GM18858 (cell line): Measurements from ENCODE around the gene SRRD.
"Not testable (repeated sequence)": the region's sequence is repeated elsewhere in the genome, so short reads cannot be mapped to it uniquely, and the experiment has no call there.

Source experiments
- ATAC-seq: cut with Tn5 transposase; IDR thresholded peaks from one replicate; pipeline ENCODE4 v1.9.1; 2021; ENCODE audit not compliant: unreplicated experiment

SRRD gene, protein sequence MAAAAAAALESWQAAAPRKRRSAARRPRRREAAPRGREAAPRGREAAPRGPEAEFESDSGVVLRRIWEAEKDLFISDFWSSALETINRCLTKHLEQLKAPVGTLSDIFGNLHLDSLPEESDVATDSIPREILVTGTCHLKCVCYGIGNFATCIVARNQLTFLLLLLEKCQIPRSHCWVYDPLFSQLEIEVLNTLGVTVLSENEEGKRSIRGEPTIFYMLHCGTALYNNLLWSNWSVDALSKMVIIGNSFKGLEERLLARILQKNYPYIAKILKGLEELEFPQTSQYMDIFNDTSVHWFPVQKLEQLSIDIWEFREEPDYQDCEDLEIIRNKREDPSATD

DNA sequence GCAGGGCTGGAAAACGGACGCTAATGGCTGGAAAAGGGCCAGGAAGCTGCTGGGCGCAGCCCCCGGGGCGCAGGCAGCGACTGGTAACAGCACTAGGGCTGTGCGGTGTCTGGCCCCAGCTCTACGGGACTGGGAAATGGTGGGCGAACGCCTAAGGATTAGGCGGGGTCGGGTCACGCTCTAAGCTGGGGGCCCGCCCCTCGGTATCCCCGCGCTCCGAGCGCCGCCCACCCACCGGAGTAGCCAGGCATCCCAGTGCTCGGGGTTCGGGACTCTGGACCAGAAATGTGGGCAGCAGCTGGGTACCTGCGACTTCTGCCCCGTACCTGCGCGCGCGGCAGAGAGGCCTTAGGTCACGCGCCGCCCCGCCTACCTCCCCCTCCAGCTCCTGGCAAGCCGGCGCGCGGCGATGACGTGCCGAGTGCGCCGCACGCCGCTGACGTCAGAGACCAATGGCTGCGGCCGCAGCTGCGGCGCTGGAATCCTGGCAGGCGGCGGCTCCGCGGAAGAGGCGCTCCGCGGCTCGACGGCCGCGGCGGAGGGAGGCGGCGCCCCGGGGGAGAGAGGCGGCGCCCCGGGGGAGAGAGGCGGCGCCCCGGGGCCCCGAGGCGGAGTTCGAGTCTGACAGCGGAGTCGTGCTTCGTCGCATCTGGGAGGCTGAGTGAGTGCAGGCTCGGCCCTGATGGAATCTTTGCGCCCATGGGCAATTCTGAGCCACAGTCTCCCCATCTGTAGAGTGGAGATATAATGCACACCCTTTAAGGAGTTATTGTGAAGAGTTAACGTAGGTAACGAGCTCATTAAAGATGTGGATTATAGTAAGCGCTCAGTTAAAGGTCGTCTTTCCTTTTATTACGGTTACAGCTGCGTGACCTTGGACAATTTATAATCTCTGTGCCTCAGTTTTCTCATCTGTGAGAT lies at the start of gene SRRD, which contains the start of gene HPS4:
SRRD (plus strand) TSS at position 439 of the 921 bp plus-strand sequence; CDS start at position 453, 14 bp downstream.
HPS4 (minus strand) TSS at position 345 of the 921 bp plus-strand sequence. CDS start 2,021 bp downstream, outside the sequence.
- peak; percentile 44 for ATAC-seq

DNA sequence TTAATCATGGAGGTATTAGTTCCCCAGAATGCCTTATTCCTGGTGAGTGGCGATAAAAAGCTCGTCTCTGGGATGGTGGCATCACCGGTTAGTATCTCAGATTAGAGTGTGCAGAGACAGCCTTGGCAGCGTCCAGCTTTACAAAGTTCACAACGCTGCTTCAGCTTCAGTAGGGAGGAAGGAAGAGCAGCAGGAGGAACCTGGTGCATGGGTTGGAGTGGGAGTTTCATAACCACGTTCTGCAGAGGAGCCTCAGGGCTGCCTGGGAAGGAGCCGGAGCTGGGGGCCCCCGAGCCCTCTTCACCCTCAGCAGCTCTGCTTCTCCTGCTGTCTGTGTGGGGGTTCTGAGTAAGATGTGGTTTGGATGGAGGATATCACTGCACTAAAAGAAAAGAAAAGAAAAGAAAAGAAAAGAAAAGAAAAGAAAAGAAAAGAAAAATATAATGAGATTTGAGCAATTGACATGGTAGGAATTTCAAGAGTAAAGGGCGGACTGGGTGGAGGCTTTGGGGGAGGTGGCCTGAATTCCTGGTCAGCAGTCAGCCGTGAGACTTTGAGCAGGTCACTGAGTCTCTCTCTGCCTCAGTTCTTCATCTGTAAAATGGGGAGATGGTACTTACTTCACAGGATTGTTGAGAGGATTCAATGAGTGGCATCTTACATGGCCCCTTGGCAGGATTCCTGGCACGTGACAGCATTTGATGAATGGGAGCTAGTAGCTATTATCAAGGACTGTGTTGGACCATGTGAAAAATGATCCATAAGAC lies 48.2 kb upstream of the SRRD start:
- no peak for ATAC-seq

DNA sequence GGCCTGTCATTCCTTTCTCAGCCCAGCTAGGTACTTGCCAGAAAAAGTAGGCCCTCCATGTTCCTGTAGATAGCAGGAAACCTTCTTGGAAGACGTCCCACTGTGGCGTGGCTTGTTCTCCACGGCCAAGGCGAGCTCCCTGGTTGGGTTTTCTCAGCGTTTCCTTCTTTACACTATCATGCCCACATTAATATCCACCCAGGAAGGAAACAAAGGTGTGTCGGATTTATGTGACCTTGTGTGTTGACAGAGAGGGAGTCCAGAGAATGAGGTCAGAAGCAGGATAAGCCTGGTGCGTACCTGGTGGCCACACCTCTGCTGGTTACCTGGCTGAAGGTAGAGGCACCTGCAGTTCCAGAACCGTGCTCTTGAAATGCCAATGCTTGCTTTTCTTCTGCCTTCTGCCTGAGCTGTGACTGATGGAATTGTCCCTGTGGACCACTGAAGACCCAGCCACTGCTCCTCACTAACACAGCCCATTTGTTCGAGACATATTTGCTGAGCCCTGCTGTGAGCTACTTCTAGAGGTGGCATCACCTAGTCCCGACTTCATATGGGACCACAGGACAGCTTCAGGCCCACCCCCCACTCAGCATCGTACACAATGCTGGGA lies 46.7 kb upstream of the SRRD start:
- ATAC-seq: no peak

DNA sequence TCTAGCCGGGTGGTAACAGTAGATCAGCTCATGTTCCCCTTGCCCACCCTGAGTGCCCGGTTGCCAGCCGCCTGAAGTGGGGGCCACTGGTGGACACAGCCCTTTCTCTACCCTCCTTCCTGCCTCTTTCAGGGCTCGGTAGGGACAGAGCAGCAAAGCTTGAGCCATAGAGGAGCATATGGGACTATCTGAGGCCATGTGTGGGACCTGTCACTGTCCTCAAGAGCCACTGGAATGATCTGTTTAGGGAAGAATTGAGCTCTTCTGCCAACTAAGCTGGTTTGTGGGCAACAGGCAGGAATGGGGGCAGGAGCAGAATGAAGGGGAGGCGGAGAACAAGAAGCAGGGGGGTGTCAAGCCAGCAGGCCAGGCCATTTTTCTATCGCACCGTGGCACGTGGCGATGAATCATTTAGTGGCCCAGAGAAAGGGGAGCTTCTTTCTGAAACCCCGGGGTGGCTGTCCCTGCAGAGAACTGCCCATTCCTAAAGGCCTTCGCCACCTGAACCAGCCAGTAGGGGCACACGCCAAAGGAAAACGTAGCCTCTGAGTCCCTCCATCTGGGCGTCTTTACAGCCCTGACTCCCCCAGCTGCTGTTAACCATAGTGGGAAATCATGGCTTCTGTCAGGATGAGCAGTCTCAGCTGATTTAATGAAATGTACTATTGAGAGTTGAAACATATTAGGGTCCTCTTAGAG lies 45.8 kb upstream of the SRRD start:
- ATAC-seq: no peak

DNA sequence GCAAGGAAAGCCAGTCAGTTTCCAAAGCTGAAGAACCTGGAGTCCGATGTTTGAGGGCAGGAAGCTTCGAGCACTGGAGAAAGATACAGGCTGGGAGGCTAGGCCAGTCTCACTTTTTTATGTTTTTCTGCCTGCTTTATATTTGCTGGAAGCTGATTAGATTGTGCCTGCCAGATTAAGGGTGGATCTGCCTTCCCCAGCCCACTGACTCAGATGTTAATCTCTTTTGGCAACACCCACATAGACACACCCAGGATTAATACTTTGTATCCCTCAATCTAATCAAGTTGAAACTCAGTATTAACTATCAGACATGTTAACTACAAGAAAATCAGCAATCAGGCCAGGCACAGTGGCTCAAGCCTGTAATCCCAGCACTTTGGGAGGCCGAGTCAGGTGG lies 44.9 kb upstream of the SRRD start:
- ATAC-seq: not testable (repeated sequence)

DNA sequence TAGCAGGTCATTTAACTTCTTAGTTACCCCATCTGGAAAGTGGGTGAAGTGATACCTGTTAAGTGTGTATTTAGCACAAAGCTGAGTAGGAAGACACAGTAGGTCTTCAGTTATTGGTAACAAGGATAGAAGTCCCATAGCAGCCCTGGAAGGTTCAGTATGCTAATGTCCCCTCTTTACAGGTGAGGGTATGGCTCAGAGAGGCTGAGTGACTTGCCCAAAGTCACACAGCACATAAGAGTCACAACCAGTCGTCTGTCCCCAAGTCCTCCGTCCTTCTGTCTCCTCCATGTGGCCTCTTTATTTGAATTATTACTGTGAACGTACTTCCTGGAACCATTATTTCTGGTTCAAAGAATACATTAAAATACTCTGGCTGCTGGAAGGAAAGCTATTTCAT lies 44.1 kb upstream of the SRRD start:
- ATAC-seq: no peak

DNA sequence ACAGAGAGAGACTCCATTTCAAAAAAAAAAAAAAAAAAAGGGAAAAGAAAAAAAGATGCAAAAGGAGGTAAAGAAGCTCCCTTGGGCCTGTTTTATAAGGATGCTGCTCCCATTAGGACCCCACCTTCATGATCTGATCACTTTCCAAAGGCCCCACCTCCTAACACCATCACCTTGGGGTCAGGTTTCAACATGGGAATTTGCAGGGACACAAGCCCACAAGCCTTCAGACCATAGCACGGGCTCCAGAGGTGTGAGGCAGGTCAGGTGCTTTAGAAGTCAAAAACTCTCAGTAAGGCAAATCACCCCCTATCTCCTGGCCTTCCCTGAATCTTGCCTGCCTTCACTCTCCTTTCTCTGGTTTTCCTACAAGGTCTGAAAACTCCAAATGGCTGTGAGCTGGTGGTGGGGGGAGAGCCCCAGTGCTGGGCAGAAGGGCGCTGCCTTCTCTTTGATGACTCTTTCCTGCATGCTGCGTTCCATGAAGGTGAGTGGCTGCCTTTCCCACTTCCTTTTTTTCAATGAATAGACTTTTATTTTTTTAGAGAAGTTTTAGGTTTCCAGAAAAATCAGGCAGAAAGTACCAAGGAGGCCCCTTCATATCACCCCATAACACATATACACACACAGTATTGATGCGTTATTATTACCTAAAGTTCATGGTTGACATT lies 41.5 kb upstream of the SRRD start:
- ATAC-seq: no peak

DNA sequence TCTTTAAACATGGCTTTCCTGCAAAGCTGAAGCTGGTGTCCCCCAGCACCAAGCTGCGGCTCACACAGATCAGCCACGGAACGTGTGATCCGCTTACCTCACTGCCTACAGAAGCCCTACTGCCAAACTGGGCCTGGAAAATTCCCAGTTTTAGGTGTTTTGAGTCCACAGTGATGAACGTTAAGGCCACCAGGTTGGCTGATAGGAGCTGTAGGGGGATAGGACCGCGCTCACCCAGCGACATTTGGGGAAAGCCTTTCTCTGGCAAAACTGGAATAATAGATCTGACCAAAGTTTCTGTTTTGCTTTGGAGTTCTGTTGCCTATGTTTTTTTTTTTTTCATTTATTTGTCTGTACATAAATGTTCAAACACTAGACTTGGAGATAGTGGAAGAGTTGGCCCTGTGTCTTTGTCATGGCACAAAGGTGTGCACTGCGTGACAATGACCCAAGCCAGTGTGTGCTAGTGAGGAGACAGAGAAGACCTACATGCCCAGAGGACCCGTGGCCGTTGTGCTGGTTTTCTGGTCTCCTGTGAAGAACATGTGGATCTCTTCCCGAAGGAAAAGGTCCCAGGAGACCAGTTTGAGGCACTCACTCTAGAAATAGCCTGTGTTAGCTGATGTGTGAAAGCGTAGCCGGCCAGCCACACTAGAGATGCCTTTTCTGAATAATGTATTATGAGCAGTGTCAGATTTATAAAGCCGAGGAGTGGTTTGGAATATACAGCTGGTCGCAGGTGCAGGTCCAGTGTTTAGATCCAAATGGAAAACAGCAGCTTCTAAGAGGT lies 39.6 kb upstream of the SRRD start:
- no peak for ATAC-seq

DNA sequence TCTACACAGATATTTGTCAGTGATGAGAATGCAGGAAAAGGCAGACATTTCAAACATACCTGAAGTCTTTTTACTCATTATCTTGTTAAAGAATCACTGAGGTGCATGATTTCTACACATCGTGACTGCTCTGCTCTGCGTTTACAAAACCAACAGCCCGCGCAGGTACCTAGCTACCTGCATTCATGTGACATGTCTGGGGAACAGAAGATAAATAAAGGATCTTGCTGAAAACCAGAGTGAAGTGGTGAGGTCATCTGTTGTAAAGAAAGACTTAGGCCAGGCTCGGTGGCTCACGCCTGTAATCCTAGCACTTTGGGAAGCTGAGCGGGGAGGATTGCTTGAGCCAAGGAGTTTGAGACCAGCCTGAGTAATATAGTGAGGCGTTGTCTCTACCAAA lies 38.9 kb upstream of the SRRD start:
- ATAC-seq: no peak

DNA sequence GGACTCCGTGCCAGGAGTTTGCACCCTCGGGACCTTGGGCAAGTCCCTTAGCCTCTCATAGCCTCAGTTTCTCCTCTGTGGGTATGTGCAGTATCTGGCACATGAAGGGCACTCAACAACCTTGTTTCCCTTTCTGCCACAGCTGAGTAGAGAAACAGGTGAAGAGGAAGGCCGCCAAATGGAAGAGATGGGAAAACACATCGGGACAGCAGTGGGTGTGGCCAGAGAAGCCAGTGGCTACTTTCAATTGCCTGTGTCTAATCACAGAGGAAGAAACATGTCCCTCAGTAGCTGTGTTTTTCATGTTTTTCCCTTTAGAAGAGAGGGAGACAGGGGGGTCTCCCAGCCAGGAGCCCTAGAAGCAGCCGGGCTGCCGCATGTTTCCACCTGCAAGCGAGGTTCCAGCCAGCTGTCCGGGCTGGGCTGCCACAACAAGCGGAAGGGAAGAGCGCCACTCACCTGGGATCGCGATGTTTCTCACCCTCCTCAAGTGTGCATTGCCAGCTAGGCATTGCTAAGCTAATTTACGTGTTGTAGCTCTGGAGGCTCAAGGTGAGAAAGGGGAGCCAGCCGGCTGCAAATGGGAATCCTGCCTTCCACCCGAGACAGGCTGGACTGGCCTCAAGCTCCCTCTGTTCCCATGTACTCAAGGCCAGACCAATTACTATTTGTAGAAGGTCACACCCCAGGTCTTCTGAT lies 38.0 kb upstream of the SRRD start:
- no peak for ATAC-seq

DNA sequence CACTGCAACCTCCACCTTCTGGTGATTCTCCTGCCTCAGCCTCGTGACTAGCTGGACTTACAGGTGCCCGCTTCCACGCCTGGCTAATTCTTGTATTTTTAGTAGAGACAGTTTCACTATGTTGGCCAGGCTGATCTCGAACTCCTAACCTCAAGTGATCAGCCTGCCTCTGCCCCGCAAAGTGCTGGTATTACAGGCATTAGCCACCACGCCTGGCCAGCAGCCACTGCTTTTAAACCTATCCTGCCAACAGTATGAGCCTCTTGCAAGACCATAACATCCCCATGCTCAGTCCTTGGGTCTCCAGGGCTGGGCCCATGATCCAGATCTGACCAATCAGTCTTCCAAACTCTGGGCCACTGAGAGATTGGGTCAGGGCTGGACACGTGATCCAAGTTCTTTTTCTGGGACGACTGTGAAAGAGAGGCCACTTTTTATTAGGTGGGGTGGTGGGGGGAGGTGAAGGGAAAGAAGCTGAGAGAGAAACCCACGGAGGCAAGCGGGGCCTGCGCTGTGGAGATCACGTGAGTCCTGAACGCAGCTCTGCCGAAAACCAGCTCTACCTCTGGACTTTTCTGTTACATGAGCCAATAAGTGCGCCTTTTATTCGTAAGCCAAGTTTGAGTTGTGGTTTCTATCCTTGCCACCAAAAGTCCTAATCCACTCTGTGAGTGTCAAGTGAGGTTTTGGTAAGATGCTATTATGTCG lies 36.7 kb upstream of the SRRD start:
- no peak for ATAC-seq

DNA sequence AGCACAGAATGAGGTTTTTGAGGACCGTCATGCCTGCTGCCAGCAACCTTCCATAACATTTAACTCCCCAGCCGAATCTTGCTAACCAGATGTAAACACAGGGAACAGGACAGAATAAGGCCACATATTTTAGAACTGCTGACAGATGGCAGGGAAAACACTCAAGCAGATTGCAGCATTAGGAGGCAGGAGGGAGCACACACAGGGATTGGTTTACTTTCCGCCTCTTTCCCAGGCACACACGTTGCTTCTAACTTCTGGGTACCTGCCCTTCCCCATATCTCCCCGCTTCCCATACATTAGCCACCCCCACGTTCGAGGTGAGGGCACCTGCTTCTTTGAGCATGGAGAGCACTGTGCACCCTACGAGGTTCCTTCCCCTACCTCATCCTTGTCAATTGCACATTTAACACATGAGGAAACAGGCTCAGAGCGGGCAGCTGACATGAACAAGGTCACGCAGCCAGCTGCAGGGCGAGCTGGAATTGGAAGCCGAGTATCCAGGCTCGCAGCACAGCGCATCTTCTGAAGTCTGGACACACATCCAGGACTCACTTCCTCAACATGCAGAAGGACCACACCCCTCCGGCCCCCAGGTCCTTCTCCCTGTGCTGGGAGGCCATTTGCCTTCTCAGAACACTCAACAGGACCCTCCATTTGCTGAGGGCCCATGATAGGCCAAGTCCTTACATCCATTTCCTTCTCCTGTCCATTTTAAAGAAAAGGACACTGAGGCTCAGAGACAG lies 35.9 kb upstream of the SRRD start:
- no peak for ATAC-seq

DNA sequence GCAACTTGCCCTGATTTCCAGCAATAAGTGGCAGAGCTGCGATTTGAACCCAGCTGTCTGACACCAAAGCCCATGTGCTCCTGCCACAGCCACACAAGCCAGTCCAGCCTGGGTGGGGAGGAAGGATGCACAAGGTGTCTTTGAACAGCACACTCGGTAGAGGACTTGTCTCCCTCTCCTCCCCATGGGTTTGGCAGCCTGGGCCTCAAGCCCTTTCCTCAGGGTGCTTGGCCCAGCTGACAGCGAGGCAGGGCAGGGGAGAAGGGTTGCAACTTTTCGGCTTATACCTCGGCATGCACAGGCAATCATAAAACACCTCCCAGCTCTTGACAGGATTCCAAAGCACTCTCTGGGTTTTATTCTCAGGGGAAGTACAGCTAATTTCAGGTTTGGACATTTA lies 35.3 kb upstream of the SRRD start:
- ATAC-seq: no peak

DNA sequence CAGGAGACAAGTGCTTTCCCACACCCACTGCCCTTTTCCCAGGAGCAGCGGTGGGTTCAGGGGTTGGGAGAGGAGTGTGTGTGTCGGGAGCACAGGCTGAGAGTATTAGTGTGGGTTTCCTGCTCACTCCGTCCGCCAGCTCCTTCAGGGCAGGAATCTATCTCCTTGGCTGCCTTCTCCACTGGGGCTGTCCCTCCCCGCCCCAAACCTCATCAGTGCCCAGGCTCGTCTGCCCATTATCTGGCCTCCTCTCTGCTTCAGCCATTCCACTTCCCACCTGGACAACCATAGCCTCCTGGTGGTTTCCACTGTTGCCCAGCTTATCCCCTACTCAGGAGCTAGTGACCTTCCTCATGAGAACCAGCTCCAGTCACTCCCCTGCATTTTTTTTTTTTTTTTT lies 34.7 kb upstream of the SRRD start:
- ATAC-seq: no peak

DNA sequence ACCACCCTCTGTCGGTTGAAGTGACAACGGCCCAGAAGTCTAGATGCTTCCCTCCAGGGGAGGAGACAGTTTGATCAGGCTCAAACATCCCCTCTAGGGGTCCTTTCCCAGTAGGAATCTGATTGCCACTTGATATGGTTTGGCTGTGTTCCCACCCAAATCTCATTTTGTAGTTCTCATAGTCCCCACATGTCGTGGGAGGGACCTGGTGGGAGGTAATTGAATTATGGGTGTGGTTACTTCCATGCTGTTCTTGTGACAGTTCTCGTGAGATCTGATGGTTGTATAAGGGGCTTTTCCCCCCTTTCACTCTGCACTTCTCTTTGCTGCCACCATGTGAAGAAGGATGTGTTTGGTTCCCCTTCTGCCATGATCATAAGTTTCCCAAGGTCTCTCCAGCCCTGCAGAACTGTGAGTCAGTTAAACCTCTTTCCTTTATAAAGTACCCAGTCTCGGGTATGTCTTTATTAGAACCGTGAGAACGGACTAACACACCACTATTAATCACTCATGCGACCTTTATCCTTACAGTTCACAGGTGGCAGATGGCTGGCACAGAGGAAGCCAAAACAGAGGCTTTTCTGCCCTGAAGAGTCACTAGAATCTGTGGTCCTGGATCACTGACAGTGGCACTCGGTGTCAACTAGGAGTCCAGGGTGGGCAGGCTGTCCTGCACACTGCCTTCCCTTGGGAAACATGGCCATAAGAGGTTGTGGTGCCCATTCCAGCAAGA lies 33.1 kb upstream of the SRRD start:
- ATAC-seq: no peak
